PC-3 (cell line): ENCODE measurements around the gene PTPA.

ENCODE experiments used
- EZH2 ChIP-seq: fragments of 300-600 bp; sonication (generic); IDR thresholded peaks from one replicate; pipeline ENCODE4 v1.6.1; 2017; ENCODE audit warnings: antibody characterized with exemption, mild to moderate bottlenecking, low read length; ENCODE audit not compliant: unreplicated experiment
- TF ChIP-seq, protein P1 (sequence below): fragments of 300-600 bp; sonication (generic); conservative IDR thresholded peaks from 2 replicates; pipeline ENCODE4 v1.5.1; 2017; ENCODE audit warnings: antibody characterized with exemption, low read depth, mild to moderate bottlenecking, low read length

DNA sequence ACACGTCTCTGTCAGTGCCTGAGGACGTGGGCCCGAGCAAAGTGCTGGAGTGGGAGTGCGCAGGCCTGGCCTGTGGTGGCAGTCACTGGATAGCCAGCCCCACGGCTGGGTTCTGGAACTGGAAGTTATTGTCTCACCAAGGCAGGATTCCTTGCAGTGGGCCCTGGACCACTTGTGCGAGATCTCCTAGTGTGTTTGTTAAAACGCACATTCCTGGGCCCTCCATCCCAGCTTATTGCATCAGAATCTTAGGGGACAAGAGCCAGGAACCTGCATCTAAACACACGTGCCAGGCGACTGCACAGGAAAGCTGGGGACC, 26.9 kb downstream of the PTPA start:
- TF ChIP-seq, protein P1, sequence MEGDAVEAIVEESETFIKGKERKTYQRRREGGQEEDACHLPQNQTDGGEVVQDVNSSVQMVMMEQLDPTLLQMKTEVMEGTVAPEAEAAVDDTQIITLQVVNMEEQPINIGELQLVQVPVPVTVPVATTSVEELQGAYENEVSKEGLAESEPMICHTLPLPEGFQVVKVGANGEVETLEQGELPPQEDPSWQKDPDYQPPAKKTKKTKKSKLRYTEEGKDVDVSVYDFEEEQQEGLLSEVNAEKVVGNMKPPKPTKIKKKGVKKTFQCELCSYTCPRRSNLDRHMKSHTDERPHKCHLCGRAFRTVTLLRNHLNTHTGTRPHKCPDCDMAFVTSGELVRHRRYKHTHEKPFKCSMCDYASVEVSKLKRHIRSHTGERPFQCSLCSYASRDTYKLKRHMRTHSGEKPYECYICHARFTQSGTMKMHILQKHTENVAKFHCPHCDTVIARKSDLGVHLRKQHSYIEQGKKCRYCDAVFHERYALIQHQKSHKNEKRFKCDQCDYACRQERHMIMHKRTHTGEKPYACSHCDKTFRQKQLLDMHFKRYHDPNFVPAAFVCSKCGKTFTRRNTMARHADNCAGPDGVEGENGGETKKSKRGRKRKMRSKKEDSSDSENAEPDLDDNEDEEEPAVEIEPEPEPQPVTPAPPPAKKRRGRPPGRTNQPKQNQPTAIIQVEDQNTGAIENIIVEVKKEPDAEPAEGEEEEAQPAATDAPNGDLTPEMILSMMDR = no peak
- no peak for TF ChIP-seq EZH2
